ENCODE results near the gene FAM151B.
A peak's percentile ranks its signal among the peaks of the same experiment; 100 is the strongest.
"Not testable (repeated sequence)": the region's sequence is repeated elsewhere in the genome, so short reads cannot be mapped to it uniquely, and the experiment has no call there.

FAM151B gene

GRCh38 chr5:80487829-80488721 lies at the start of gene FAM151B:
FAM151B (plus strand) TSS chr5:80488100; CDS start chr5:80488124, 24 bp downstream.
- DNase-seq, result peak; percentile 91

- DNase-seq, result no peak
Measured at GRCh38 chr5:80438739-80439138, 49.2 kb upstream of the FAM151B start.

GRCh38 chr5:80439213-80439612 lies 48.7 kb upstream of the FAM151B start:
- no peak for DNase-seq

- no peak for DNase-seq
Measured at GRCh38 chr5:80442742-80443141, 45.2 kb upstream of the FAM151B start.

- DNase-seq, result no peak
Measured at GRCh38 chr5:80453366-80453765, 34.5 kb upstream of the FAM151B start.

GRCh38 chr5:80463269-80463668 lies 24.6 kb upstream of the FAM151B start:
- DNase-seq, result no peak

- DNase-seq, result no peak
Measured at GRCh38 chr5:80466669-80467485, 21.0 kb upstream of the FAM151B start.

GRCh38 chr5:80468131-80468530 lies 19.8 kb upstream of the FAM151B start:
- DNase-seq, result no peak

GRCh38 chr5:80470631-80471030 lies 17.3 kb upstream of the FAM151B start:
- DNase-seq, result not testable (repeated sequence)

GRCh38 chr5:80474929-80475328 lies 13.0 kb upstream of the FAM151B start:
- no peak for DNase-seq

GRCh38 chr5:80479713-80480112 lies 8.2 kb upstream of the FAM151B start:
- DNase-seq, result no peak

- DNase-seq, result no peak
Measured at GRCh38 chr5:80480354-80480753, 7.5 kb upstream of the FAM151B start.

GRCh38 chr5:80481019-80481893 lies 6.6 kb upstream of the FAM151B start:
- DNase-seq, result peak; percentile 48

- DNase-seq, result no peak
Measured at GRCh38 chr5:80482578-80482977, 5.3 kb upstream of the FAM151B start.

- no peak for DNase-seq
Measured at GRCh38 chr5:80483636-80484232, 4.2 kb upstream of the FAM151B start.

GRCh38 chr5:80487444-80487828 lies 464 bp upstream of the FAM151B start:
- DNase-seq, result no peak

- no peak for DNase-seq
Measured at GRCh38 chr5:80491296-80491695, 3.4 kb downstream of the FAM151B start.

- DNase-seq, result no peak
Measured at GRCh38 chr5:80492741-80493140, 4.8 kb downstream of the FAM151B start.

GRCh38 chr5:80493443-80493842 lies 5.5 kb downstream of the FAM151B start:
- not testable (repeated sequence) for DNase-seq

- no peak for DNase-seq
Measured at GRCh38 chr5:80495891-80496290, 8.0 kb downstream of the FAM151B start.

- no peak for DNase-seq
Measured at GRCh38 chr5:80502800-80503199, 14.9 kb downstream of the FAM151B start.

GRCh38 chr5:80503641-80504040 lies 15.7 kb downstream of the FAM151B start:
- no peak for DNase-seq
